ENCODE results near the gene TMEM201. TPM values are rescaled to one million over a fixed set of nuclear protein-coding genes. Genes with fewer than 3 reads are reported as not detected.
A peak's percentile ranks its signal among the peaks of the same experiment; 100 is the strongest.
"Not testable (repeated sequence)": the region's sequence is repeated elsewhere in the genome, so short reads cannot be mapped to it uniquely, and the experiment has no call there.

TMEM201 gene
- total RNA-seq, 1 experiment from 2014 or later, result 12.9 TPM

DNA sequence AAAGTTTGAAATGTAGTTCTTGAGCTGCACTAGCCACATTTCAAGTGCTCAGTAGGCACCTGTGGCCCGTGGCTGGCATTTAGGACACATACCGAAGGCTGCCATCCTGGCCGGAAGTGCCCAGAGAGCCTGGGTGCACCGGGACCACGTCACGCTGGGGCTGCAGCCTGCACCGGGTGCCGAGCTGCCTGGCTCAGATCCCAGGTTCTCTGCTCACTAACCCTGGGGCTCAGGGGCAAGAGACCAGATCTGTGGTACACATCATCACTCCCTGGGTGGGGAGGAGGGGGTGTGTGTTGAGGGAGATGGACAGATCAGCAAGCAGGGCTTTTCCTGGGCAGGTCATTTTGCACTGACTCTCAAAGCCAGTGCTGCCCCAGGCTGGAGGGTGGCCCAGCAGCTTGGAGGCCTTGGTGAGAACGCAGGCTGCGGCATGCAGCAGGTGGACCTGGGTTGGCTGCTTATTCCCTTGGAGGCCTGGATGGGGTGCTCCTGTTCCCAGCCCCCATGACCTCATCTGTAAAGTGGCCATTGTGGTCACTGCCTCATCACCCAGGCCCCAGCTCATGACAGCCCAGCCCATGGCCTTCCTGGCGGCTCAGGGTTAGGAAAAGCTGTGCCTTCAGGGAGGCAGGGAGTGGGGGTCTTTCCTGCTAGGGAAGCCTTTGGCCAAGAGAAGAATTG is 23.6 kb downstream of the TMEM201 start:
- Histone ChIP-seq H3K36me3 (replicated peaks; ENCODE audit: control insufficient read depth, insufficient read depth, low read length) (peaks cover 13% of the 10 kb centered on the region), H3K27me3 (ENCODE audit: control insufficient read depth, insufficient read depth, low read length) (no peaks in the 10 kb centered on the region), H3K4me3 (ENCODE audit: insufficient read depth, low read depth, low read length) (no peak overlapping the region)
- no peak for DNase-seq

DNA sequence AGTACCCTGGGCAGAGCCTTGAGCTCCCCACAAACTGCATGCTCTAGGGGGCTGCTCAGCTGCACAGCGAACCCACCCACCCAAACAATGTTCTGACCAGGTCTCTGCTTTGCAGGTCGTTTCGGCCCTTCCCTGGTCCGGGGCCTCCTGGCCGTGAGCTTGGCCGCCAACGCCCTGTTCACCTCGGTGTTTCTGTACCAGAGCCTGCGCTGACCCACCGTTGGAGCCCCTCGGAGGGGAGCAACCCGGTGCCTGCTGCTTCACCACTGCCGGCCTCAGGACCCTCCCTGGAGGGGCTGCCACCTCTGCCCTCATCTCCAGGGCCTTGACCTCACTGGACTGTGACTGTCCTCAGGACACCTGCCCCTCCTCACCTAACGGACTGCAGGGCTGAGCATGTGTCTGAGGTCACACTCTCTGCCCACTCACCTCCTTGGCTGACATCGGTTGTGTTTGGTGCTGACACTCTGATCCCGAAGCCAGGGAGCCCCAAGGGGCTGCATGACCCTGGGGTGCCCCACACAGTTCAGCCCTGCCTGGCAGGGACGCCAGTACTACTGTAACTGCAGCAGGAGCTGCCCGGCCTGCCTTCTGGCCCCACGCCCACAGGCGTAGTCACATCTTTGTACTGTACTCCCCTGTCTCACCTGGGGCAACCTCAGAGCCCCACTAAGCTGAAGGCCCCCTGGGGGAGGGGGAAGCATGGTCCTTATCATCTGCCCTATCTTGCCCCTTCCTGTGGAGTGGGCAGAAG is 24.3 kb downstream of the TMEM201 start:
- DNase-seq, result no peak
- Histone ChIP-seq H3K27me3 (ENCODE audit: control insufficient read depth, insufficient read depth, low read length) (no peaks in the 10 kb centered on the region), H3K4me3 (ENCODE audit: insufficient read depth, low read depth, low read length) (no peak overlapping the region), H3K36me3 (replicated peaks; ENCODE audit: control insufficient read depth, insufficient read depth, low read length) (peaks cover 13% of the 10 kb centered on the region)

DNA sequence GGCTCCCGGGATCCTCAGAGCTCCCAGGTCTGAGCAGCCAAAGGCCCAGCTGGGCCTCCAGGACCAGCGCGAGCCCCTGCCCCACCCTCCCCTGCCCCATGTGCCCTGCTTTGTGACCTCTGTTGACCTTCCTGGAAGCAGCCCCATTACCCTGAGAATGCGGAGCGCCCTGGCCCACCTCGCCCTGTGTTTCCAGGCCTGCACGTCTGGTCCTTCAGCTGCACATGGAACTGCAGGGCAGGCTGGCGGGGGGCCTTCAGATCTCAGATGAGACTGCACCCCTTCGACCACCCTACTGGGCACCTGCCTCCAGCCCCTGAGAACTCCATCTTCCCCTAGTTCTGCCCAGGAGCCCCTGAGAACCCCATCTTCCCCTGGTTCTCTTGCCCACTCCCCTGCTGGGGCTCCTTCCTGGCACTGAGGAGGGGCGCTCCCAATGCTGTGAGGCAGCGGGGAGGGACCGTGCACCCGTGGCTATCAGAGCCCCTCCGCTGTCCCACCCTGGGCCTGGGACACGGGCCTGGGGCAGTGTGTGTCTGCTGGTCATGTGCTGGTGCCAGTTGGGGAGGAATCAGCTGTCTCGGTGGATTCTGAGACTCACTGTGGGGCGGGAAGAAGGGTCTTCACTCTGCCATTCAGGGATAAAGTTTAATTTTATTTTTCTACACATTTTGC is 25.1 kb downstream of the TMEM201 start:
- no peak overlapping the region for H3K4me3 ChIP-seq (ENCODE audit: insufficient read depth, low read depth, low read length)
- no peaks in the 10 kb centered on the region for H3K27me3 ChIP-seq (ENCODE audit: control insufficient read depth, insufficient read depth, low read length)
- DNase-seq, result no peak
- peaks cover 13% of the 10 kb centered on the region for H3K36me3 ChIP-seq (replicated peaks; ENCODE audit: control insufficient read depth, insufficient read depth, low read length)

DNA sequence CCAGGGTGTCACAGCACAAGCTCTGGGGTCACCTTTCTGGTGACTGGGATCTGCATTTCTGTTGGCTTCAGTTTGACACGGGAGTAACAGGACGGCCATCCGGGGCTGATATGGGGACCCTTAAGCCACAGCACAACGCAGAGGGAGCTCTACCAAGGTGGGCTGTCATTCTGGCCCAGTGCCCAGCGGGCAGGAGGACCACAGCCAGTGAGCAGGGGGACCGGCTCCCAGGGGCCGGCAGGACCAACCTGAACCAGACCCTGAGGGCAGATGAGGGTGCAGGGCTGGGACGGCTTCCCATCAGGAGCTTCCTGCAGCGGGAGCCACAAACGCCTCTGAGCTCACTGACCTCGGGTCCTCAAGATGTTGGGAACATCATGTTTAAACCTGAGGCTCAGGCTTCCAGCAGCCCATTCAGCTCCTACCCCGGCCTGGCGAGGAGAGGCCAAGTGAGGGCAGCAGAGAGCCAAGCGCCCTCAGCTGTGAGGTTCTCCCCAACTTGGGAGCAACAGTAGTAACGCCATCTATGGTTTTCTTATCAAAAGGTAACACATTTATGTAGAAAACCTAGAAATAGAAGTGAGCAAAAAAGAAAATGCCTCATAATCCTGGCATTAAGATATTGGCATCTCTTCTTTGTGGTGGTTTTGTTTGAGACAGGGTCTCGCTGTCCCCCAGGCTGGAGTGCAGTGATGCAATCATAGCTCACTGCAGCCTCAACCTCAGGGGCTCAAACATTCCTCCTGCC is 26.8 kb downstream of the TMEM201 start:
- Histone ChIP-seq H3K36me3 (replicated peaks; ENCODE audit: control insufficient read depth, insufficient read depth, low read length) (peaks cover 6% of the 10 kb centered on the region), H3K27me3 (ENCODE audit: control insufficient read depth, insufficient read depth, low read length) (no peaks in the 10 kb centered on the region), H3K4me3 (ENCODE audit: insufficient read depth, low read depth, low read length) (no peak overlapping the region)
- peak; percentile 94 for DNase-seq

DNA sequence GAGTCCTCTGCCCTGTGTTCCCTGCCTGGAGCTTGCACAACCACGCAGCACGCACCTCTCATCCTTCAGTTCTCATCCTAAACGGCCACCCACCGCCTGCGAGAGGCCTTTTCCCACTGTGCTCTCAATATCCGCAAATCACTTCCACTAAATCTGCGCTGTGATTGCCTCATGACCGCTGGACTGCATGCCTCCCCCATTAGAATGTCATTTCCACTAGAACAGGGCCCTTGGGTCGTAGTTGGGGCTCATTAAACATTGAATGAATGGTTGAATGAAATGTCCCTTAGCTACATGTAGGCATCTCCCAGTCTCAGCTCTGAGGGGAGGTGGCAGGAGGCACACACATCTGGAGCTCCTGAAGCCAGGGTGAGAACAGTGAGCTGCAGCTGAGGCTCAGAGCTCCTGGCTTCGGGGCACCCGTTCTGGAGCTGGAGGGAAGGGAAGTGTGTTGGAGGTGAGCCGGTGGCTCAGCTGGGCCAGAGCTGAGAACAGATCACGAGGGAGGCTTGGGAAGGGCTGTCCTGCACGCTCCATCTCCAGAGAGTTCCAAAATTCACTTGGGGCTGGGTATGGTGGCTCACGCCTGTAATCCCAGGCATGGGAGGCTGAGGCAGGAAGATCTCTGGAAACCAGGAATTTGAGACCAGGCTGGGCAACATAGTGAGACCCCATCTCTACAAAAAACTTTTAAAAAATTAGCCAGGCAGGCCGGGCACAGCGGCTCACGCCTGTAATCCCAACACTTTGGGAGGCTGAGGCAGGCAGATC is 30.4 kb downstream of the TMEM201 start:
- no peaks in the 10 kb centered on the region for H3K36me3 ChIP-seq (replicated peaks; ENCODE audit: control insufficient read depth, insufficient read depth, low read length)
- DNase-seq, result no peak
- no peaks in the 10 kb centered on the region for H3K27me3 ChIP-seq (ENCODE audit: control insufficient read depth, insufficient read depth, low read length)
- no peak overlapping the region for H3K4me3 ChIP-seq (ENCODE audit: insufficient read depth, low read depth, low read length)

DNA sequence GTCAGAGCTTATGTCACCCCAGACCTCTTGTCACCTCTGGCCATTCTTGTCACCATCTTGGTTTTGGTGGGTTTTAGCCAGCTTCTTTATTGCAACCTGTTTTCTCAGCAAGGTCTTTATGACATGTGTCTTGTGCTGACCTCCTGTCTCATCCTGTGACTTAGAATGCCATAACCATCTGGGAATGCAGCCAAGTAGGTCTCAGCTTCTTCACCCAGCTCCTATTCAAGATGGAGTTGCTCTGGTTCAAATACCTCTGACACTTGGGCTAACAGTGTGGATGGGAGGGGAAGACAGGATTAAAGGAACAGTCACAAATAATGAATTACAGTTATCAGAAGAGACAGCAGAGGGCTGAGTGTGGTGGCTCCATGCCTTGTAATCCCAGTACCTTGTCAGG is 32.3 kb downstream of the TMEM201 start:
- Histone ChIP-seq H3K36me3 (replicated peaks; ENCODE audit: control insufficient read depth, insufficient read depth, low read length) (no peaks in the 10 kb centered on the region), H3K4me3 (ENCODE audit: insufficient read depth, low read depth, low read length) (no peak overlapping the region), H3K27me3 (ENCODE audit: control insufficient read depth, insufficient read depth, low read length) (no peaks in the 10 kb centered on the region)
- DNase-seq, result no peak

DNA sequence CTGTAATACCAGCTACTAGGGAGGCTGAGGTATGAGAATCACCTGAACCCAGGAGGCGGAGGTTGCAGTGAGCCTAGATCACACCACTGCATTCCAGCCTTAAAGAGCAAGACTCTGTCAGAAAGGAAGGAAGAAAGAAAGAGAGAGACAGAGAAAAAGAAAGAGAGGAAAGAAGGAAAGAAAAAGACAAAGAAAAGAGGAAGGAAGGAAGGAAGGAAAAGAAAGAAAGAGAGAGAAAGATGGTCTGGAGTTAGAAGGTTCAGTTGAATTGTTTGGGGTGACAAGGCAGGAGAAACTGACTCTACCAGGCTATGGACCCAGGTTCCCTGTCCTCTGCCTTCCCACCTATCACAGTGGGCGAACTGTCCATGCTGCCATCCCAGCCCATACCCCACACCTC is 35.4 kb downstream of the TMEM201 start:
- DNase-seq, result no peak
- Histone ChIP-seq H3K27me3 (ENCODE audit: control insufficient read depth, insufficient read depth, low read length) (peaks cover 6% of the 10 kb centered on the region; the same call in 1 of the 2 replicates), H3K36me3 (replicated peaks; ENCODE audit: control insufficient read depth, insufficient read depth, low read length) (no peaks in the 10 kb centered on the region), H3K4me3 (ENCODE audit: insufficient read depth, low read depth, low read length) (no peak overlapping the region)

DNA sequence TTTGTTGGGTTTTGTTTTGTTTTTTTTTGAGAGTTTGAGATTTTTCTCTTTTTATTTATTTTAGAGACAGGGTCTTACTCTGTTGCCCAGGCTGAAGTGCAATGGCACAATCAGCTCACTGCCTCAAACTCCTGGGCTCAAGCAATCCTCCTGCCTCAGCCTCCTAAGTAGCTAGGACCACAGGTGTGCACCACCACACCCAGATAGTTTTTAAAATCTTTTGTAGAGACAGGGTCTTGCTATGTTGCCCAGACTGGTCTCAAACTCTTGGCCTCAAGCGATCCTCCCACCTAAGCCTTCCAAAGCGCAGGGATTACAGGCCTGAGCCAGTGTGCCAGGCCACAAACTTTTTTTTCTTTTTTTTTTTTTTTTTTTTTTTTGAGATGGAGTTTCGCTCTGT is 36.3 kb downstream of the TMEM201 start:
- not testable (repeated sequence) for H3K27me3 ChIP-seq (ENCODE audit: control insufficient read depth, insufficient read depth, low read length); H3K4me3 ChIP-seq (ENCODE audit: insufficient read depth, low read depth, low read length); H3K36me3 ChIP-seq (replicated peaks; ENCODE audit: control insufficient read depth, insufficient read depth, low read length); DNase-seq

DNA sequence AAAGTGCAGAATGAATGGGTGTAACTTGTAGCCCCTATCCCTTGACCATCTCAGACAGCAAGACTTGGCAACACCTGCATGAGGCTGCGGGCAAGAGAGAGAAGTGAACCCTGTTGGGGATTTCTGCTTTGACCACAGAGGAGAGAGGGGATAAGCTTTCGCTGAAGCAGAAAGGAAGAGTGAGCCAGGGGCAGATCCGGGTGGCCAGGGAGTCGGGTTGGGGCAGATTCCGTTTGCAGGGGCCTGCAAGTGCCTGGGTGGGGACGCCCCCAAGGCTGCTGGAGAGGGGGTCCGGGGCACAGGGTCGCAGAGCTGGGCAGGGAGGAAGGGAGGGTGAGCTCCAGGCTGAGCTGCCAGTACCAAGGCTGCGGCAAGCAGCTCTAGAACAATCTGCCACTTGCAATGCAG is 37.5 kb downstream of the TMEM201 start:
- peak; percentile 56 for DNase-seq

DNA sequence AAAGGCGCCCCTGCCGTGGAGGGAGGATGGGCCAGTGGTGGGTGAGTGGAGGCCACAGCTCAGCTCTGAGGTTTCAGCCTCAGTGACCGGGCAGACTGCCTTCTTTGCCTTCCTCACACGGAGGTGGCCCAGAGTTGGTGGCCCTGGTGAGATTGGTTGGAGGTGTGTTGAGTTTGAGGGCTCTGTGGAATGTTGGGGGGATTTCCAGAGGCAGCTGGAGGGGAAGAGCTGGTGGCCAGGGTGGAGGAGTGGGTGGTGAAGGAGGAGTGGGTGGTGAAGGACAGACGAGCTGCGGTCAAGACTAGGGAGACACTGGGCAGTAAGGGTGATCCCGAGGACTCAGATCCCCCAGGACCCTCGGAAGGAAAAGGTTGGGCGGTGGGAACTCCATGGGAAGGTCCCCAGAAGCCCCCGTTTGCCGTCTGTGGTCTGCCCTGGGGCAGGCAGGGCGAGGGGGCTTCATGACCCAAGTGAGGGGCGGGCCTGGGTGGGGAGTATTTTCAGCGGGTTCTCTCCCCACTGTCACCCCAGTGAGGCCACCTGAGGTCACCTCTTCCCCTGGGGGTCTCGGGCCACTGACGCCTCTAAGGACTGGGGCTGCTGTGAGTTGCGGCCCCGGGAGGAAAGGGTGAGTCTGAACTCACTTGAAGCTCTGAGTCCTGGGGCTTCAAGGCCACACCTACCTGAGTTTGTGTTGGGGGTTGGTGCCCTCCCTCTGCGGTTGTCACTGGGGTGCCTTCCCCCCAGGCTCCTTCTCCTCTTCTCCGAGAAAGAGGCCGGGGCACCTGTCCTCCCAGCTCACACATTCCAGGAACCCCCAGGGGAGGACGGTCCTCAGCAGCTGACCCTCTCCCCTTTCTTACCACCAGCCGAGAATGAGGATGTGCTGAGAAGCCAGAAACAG is 40.1 kb downstream of the TMEM201 start:
- Histone ChIP-seq H3K27me3 (ENCODE audit: control insufficient read depth, insufficient read depth, low read length) (peaks cover 6% of the 10 kb centered on the region; the same call in 1 of the 2 replicates), H3K36me3 (replicated peaks; ENCODE audit: control insufficient read depth, insufficient read depth, low read length) (no peaks in the 10 kb centered on the region), H3K4me3 (ENCODE audit: insufficient read depth, low read depth, low read length) (no peak overlapping the region)
- DNase-seq, result peak; percentile 64

More for the DNA sequence above, 37.5 kb downstream of the TMEM201 start:
- H3K36me3 ChIP-seq (replicated peaks; ENCODE audit: control insufficient read depth, insufficient read depth, low read length), result no peaks in the 10 kb centered on the region
- H3K27me3 ChIP-seq (ENCODE audit: control insufficient read depth, insufficient read depth, low read length), result peaks cover 6% of the 10 kb centered on the region; the same call in 1 of the 2 replicates
- H3K4me3 ChIP-seq (ENCODE audit: insufficient read depth, low read depth, low read length), result no peak overlapping the region

DNA sequence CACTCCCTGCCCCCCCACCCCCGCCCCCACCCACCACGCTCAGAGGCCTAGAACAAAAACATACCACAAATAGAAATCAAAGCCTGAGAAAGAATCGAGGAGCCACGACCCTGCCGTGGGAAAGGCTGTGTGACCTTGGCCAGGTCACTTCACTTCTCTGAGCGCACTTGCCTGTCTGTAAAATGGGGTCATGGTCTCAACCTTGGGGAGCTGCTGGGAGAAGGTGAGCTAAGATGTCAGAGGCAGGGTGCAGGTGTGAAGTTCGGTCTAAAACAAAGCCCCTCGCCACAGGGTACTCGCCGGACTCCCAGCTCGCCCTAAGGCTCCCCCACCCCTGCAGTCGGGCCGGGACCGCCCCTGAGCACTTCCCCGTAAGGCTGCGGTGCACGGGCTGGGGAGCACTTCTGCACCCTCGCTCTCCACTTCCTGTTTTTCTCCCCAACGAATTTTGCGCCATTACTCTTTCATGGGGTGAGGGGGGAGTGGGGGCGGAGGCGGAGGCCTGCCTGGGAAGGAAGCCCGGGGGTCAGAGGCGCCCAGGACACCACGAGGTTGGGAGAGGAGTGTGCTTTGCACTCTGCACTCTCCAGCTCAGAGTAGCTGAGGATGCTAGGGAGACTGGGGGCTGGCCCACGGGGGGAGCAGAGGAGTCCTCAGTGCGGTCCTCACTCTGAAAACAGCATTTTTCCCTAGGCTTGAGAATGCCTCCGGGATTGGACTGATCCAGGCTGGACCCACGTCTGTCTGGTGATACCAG is 40.9 kb downstream of the TMEM201 start:
- Histone ChIP-seq H3K36me3 (replicated peaks; ENCODE audit: control insufficient read depth, insufficient read depth, low read length) (no peaks in the 10 kb centered on the region), H3K4me3 (ENCODE audit: insufficient read depth, low read depth, low read length) (no peak overlapping the region), H3K27me3 (ENCODE audit: control insufficient read depth, insufficient read depth, low read length) (peaks cover 6% of the 10 kb centered on the region; the same call in 1 of the 2 replicates)
- DNase-seq, result peak; percentile 61

DNA sequence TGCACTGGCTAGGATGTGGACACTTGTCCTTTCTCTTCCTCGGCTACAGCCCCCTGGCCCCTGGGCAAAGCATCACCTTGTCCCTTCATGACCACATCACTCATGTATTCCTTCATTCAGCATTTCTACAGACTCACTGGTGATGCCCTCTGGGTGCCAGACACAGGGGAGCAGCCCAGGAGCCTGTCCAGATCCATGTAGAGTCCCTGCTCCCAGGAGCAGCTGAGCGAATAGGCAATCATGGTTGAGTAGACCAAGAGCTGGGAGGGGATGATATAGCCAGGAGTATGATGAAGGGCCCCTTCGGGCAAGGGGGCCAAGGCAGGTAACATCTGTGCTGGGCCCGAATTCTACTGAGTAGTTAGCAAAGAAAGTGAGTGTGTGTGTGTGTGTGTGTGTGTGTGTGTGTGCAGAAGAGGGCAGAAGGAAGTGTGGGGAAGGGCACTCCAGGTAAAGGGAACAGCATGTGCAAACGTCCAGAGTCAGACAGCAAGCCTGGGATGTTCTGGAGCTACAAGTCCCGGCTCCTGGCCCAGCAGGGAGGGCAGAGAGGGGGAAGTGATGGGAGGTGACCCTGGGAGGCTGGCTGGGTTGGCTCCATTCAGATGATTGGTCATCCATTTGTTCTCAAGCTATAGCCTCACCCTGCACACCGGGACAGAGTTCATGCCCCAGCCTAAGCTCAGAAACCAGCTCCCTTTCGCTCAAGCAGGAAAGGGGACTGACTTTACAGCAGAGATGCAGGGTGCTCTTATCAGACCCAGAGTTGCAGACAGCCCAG is 41.8 kb downstream of the TMEM201 start:
- Histone ChIP-seq H3K4me3 (ENCODE audit: insufficient read depth, low read depth, low read length) (no peak overlapping the region), H3K27me3 (ENCODE audit: control insufficient read depth, insufficient read depth, low read length) (peaks cover 6% of the 10 kb centered on the region; the same call in 1 of the 2 replicates), H3K36me3 (replicated peaks; ENCODE audit: control insufficient read depth, insufficient read depth, low read length) (no peaks in the 10 kb centered on the region)
- no peak for DNase-seq

Data from H7 (cell line).